Transverse colon (tissue), 4 donors: ENCODE measurements around the gene PHACTR4. TPM values are rescaled to one million over a fixed set of nuclear protein-coding genes. Genes with fewer than 3 reads are reported as not detected.

Experiments
- DNase-seq: peaks from one replicate; pipeline ENCODE4 v3.0.0-alpha.2; 2019
- H3K27ac ChIP-seq, 4 donors: fragments of 200-600 bp; sonication (generic); 2 replicates each; pipeline ENCODE4 v1.5.1; 2016 to 2018; ENCODE audit warnings: inconsistent platforms in 4 of 4
- H3K27me3 ChIP-seq: fragments of 200-600 bp; sonication (generic); 2 replicates; pipeline ENCODE4 v1.5.1; 2017; ENCODE audit warnings: inconsistent platforms
- H3K36me3 ChIP-seq, 4 donors: fragments of 200-600 bp; sonication (generic); 2 replicates each; pipeline ENCODE4 v1.5.1; 2017 to 2019; ENCODE audit warnings: inconsistent platforms in 4 of 4
- H3K4me1 ChIP-seq, 4 donors: fragments of 200-600 bp; sonication (generic); 2 replicates each; pipeline ENCODE4 v1.5.1; 2017 to 2020; ENCODE audit warnings: inconsistent platforms in 4 of 4
- H3K4me3 ChIP-seq, 4 donors: fragments of 200-600 bp; sonication (generic); 1 replicate in 1 of 4; 2 replicates in 3 of 4; pipeline versions ENCODE4 v1.5.1 to v1.6.1; 2017 to 2019; ENCODE audit warnings: inconsistent platforms in 4 of 4
- H3K9me3 ChIP-seq, 2 donors: fragments of 200-600 bp; sonication (generic); 2 replicates each; pipeline ENCODE4 v1.5.1; 2017 to 2019; ENCODE audit warnings: inconsistent platforms in 2 of 2
- EP300 ChIP-seq: sonication (generic); formaldehyde crosslinking; IDR thresholded peaks from one replicate; pipeline ENCODE4 v1.6.1; 2017; ENCODE audit warnings: antibody characterized with exemption, low read depth
- POLR2A ChIP-seq: fragments of 450-650 bp; IDR thresholded peaks from one replicate; pipeline ENCODE4 v1.6.1; 2016; ENCODE audit warnings: antibody characterized with exemption, mild to moderate bottlenecking, moderate library complexity
- POLR2AphosphoS5 ChIP-seq, 3 donors: sonication (generic); formaldehyde crosslinking; IDR thresholded peaks; one replicate each; pipeline ENCODE4 v1.6.1; 2016; ENCODE audit warnings: antibody characterized with exemption in 3 of 3
- WGBS, 2 donors: methylation state at CpG; one replicate each; pipeline ENCODE4 v1.1.5; 2018; ENCODE audit warnings: low coverage in 1 of 2; 5-methylcytosine and 5-hydroxymethylcytosine counted together
- in situ Hi-C, 4 donors: fragments of 200-750 bp; cut with MboI; loops; one replicate each; pipeline versions ENCODE4 v1.15.0 to v1.15.1; 2017; ENCODE audit warnings: low sequenced_read_pairs in 3 of 4, low pct_ligation_motif_present in 1 of 4, low pct_unique_long_range_greater_than_20kb in 1 of 4
- intact Hi-C: fragments of 100-400 bp; cut with DNase I; formaldehyde crosslinking; loops from one replicate; pipeline ENCODE4 v1.15.1; 2023; ENCODE audit warnings: low total_unique reads
- total RNA-seq, 4 donors: library from RNA; depleted of rRNA; stranded (reverse); fragments of >200 nt; gene quantifications; one replicate each; pipeline ENCODE4 v1.1.0, GENCODE V29; 2016
- TF ChIP-seq, protein P1 (sequence below), 5 experiments: fragments of 200-600 bp in 3 of 5; fragments of 450-650 bp in 2 of 5; sonication (generic) in 3 of 5; IDR thresholded peaks; 1 replicate in 2 of 5; 2 replicates in 3 of 5; pipeline ENCODE4 v1.5.1; 2016 to 2017; ENCODE audit warnings: antibody characterized with exemption in 5 of 5, inconsistent platforms in 3 of 5, mild to moderate bottlenecking in 2 of 5, moderate library complexity in 1 of 5

Gene PHACTR4
- total RNA-seq, 4 donors from 2014 or later: 31.4 to 51.1 (median 41.6) TPM

DNA sequence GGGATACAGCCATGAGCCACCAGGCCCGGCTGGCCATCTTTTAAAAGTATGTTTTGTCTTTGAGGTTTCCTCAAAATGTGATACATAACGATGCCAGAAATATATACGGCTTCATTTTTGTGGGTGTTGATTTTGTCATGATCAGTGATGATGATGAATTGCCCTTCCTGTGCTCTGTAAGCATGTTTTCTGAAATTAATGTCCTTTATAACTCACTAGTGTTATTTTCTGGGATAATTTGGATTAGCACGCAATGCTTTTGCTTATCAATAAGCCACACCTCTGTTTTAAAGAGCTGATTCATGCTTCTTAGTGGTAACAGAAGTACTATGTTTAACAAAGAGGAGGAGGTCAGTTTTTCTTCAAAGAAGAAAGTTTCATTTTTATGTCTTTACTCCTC lies 25.6 kb downstream of the PHACTR4 start:
- 53 to 59% methylated on average over 3 to 4 of the region's 4 CpGs for WGBS, 2 donors
- H3K4me3 ChIP-seq: no peak overlapping the region
- H3K36me3 ChIP-seq: peaks cover 0 to 6% (median 0%) of the 10 kb centered on the region in 4 donors
- no peak for TF ChIP-seq EP300
- peak overlapping the region in 3 of 4 donors; percentile 13 to 55 (median 24) for H3K27ac ChIP-seq
- peaks cover 0 to 12% (median 3%) of the 10 kb centered on the region in 4 donors for H3K4me1 ChIP-seq
- no peak for DNase-seq
- intact Hi-C loops: no loop called here
- no peaks in the 10 kb centered on the region for H3K27me3 ChIP-seq
- in situ Hi-C loops: no loop called here
- H3K9me3 ChIP-seq: no peaks in the 10 kb centered on the region

DNA sequence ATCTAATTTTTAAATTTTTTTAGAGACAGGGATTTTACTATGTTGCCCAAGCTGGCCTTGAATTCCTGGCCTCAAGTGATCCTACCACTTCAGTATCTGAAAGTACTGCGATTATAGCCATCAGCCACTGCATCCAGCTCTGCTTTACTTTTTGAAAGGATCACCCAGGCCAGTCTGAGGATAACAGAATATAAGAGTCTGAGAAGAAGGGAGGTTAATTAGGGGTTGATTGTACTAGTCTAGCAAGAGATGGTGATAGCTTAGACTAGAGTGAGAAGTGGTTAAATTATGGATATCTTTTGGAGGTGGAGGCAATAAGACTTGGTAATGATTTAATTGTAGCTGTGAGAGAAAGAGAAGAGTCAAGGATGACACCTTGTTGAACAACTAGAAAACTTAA lies 32.2 kb downstream of the PHACTR4 start:
- H3K4me1 ChIP-seq: no peaks in the 10 kb centered on the region
- H3K27me3 ChIP-seq: no peaks in the 10 kb centered on the region
- H3K9me3 ChIP-seq: no peaks in the 10 kb centered on the region
- in situ Hi-C loops: no loop called here
- peaks cover 0 to 6% (median 0%) of the 10 kb centered on the region in 4 donors for H3K36me3 ChIP-seq
- no peak overlapping the region for H3K4me3 ChIP-seq
- no peak overlapping the region for H3K27ac ChIP-seq
- 96% methylated on average over 1 of the region's 1 CpG; no CpG with 5 or more reads in 1 of the 2 donors for WGBS, 2 donors
- TF ChIP-seq POLR2AphosphoS5 (IDR thresholded peaks at IDR 0.05) (no peak), POLR2A (no peak), EP300 (no peak)
- TF ChIP-seq, protein P1, sequence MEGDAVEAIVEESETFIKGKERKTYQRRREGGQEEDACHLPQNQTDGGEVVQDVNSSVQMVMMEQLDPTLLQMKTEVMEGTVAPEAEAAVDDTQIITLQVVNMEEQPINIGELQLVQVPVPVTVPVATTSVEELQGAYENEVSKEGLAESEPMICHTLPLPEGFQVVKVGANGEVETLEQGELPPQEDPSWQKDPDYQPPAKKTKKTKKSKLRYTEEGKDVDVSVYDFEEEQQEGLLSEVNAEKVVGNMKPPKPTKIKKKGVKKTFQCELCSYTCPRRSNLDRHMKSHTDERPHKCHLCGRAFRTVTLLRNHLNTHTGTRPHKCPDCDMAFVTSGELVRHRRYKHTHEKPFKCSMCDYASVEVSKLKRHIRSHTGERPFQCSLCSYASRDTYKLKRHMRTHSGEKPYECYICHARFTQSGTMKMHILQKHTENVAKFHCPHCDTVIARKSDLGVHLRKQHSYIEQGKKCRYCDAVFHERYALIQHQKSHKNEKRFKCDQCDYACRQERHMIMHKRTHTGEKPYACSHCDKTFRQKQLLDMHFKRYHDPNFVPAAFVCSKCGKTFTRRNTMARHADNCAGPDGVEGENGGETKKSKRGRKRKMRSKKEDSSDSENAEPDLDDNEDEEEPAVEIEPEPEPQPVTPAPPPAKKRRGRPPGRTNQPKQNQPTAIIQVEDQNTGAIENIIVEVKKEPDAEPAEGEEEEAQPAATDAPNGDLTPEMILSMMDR (IDR thresholded peaks at IDR 0.05): no peak
- DNase-seq: no peak
- intact Hi-C loops: no loop called here

DNA sequence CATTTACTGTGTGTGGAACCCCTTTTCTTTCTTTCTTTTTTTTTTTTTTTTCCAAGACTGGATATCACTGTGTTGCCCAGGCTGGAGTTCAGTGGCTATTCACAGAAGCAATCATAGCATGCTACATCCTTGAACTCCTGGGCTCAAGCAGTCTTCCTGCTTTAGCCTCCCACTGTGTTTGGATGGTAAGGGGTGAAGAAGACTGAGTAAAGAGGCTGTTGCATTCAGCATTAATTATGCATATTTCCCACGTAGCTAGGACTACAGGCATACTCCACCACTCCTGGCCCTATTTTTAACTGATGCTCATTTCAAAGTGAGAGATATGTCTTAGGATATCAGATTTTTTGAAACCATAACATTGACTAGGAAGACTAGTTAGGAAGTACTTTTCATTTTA lies 39.5 kb downstream of the PHACTR4 start:
- Histone ChIP-seq H3K27me3 (no peaks in the 10 kb centered on the region), H3K4me1 (peaks cover 0 to 3% (median 0%) of the 10 kb centered on the region in 4 donors), H3K9me3 (no peaks in the 10 kb centered on the region), H3K4me3 (no peak overlapping the region), H3K27ac (no peak overlapping the region), H3K36me3 (peaks cover 0 to 1% (median 0%) of the 10 kb centered on the region in 4 donors)
- WGBS, 2 donors: 86 to 88% methylated on average over 1 of the region's 1 CpG
- TF ChIP-seq EP300 (no peak), POLR2AphosphoS5 (IDR thresholded peaks at IDR 0.05) (no peak), POLR2A (no peak)
- TF ChIP-seq, protein P1 (IDR thresholded peaks at IDR 0.05): no peak
- DNase-seq: no peak
- in situ Hi-C loops (loop anchor here in 1 of 4 donors (5.0 kb wide), 1 partner anchor 193 kb away; no protein-coding TSS in a partner anchor), intact Hi-C loops (no loop called here)

DNA sequence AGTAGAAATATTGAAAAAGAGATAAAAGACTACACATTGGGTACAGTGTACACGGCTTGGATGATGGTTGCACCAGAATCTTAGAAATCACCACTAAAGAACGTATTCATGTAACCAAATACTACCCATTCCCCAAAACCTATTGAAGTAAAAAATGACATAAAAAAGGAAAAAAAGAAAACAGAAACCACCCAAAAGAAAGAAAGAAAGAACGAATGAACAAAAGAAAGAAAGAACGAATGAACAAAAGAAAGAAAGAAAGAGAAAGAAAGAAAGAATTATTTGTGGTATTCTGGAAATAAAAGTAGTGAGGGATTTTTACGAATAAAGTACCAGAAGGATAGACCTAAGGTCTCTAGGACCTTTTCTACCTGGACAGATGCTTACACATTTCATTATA lies 42.1 kb downstream of the PHACTR4 start:
- Histone ChIP-seq H3K4me1 (peaks cover 0 to 9% (median 1%) of the 10 kb centered on the region in 4 donors), H3K4me3 (no peak overlapping the region), H3K9me3 (no peaks in the 10 kb centered on the region), H3K27me3 (no peaks in the 10 kb centered on the region), H3K27ac (no peak overlapping the region), H3K36me3 (peaks cover 0 to 1% (median 0%) of the 10 kb centered on the region in 4 donors)
- no peak for DNase-seq
- TF ChIP-seq POLR2AphosphoS5 (IDR thresholded peaks at IDR 0.05) (no peak), POLR2A (no peak), EP300 (no peak)
- TF ChIP-seq, protein P1 (IDR thresholded peaks at IDR 0.05): no peak
- WGBS, 2 donors: 88 to 91% methylated on average over 5 of the region's 5 CpGs
- in situ Hi-C loops (no loop called here), intact Hi-C loops (no loop called here)

DNA sequence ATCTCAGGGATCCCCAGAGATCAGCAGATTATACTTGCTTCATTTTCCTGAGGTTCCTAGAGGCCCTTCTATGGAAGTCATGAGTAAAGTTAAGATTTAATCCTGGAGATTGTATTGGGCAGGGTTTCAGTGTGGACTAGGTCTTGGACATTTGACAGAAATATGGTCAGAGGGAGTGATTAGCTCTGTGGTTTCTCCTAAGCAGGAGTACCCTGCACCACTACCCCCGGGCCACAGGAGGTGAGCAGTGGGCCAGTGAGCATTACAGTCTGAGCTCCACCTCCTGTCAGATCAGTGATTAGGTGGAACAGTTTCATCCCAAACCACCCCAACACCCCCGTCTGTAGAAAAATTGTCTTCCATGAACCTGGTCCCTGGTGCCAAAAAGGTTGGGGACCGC lies 43.2 kb downstream of the PHACTR4 start:
- no peak overlapping the region for H3K27ac ChIP-seq
- 93 to 100% methylated on average over 1 to 3 of the region's 3 CpGs for WGBS, 2 donors
- no peaks in the 10 kb centered on the region for H3K27me3 ChIP-seq
- TF ChIP-seq POLR2AphosphoS5 (IDR thresholded peaks at IDR 0.05) (no peak), POLR2A (no peak), EP300 (no peak)
- TF ChIP-seq, protein P1 (IDR thresholded peaks at IDR 0.05): no peak
- no peak for DNase-seq
- intact Hi-C loops (no loop called here), in situ Hi-C loops (no loop called here)
- no peaks in the 10 kb centered on the region for H3K9me3 ChIP-seq
- no peaks in the 10 kb centered on the region for H3K36me3 ChIP-seq
- H3K4me1 ChIP-seq: peaks cover 0 to 15% (median 1%) of the 10 kb centered on the region in 4 donors
- H3K4me3 ChIP-seq: no peak overlapping the region
